Measurements from ENCODE around the gene CFAP298. TPM values are rescaled to one million over a fixed set of nuclear protein-coding genes. Genes with fewer than 3 reads are reported as not detected.

CFAP298 gene
- total and polyA plus RNA-seq, 2 of the 13 experiments (the other 11 are each of a cell fraction or from before 2014, with no cell fraction given), result 21.2 to 62.2 TPM

DNA sequence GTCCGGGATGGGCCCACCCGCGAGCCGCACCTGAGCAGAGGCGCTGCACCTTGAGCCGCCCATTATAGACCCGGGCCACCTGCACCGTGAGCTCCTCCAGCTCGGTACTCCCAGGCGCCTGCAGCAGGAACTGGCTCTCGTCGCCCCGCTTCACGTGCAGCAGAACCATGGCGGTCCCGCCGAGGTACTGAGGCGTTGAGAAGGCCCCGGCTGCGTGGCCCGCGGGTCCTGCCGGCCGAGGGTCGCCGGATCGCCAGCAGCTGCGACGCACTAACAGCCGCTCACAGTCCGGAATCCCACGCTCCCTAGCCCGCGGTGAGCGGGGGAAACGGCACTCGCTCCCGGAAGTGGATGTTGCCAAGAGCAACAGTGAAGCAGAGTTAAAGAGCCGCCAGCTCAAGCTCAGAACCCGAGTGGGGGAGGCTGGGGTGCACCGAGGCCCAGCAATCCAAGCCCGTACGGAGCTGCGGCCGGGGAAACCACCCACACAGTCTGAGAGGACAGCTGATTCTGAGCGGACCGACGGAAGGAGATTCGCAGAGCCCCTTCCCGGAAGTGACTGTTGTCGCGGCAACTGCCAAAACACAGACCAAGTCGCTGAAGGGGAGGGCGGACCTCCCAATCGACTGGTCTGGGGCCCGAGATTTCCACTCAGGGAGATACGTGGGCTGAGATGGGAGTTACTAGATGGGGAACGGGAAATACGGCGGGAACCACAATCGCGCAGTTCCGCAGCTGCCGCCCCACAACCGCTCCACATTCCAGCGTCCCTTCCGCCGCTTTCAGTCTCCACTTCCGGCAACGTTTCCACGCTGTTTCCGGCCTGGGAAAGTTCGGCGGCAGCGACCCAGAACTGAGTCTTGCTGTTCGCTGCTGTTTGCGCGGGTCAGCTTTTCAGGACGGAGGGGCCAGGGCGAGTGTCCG is at the start of gene CFAP298 (continued):
- TF ChIP-seq SRSF9 (IDR thresholded peaks at IDR 0.05; ENCODE audit: borderline replicate concordance, insufficient read depth, low read depth, low read length, poor library complexity, severe bottlenecking) (no peak), MED13 (CRISPR knock-in tag; IDR thresholded peaks at IDR 0.05) (peak; percentile 69), ADNP (CRISPR knock-in tag; IDR thresholded peaks at IDR 0.05) (no peak), TP53 (CRISPR knock-in tag; conservative IDR thresholded peaks at IDR 0.05) (0 out of 2 replicates have a peak, but pooled peaks have one; percentile 82), ZSCAN20 (CRISPR knock-in tag; IDR thresholded peaks at IDR 0.05; ENCODE audit: borderline replicate concordance) (no peak), BRD4 (CRISPR knock-in tag; IDR thresholded peaks at IDR 0.05) (no peak; the same call in 1 of the 2 replicates), ZNF451 (CRISPR knock-in tag; IDR thresholded peaks at IDR 0.05) (no peak; the same call in none of the 2 replicates), RAD51 (IDR thresholded peaks at IDR 0.05; ENCODE audit: borderline replicate concordance) (no peak), ZNF205 (CRISPR knock-in tag; IDR thresholded peaks at IDR 0.05) (peak; percentile 67; the same call in 1 of the 2 replicates), ZNF878 (CRISPR knock-in tag; IDR thresholded peaks at IDR 0.05) (0 out of 2 replicates have a peak, but pooled peaks have one; percentile 35), FOXA3 (CRISPR knock-in tag; IDR thresholded peaks at IDR 0.05) (peak; percentile 36; the same call in 1 of the 2 replicates), ZNF7 (CRISPR knock-in tag; IDR thresholded peaks at IDR 0.05) (no peak), HNF4G (IDR thresholded peaks at IDR 0.05; ENCODE audit: borderline replicate concordance, low read depth, low read length) (no peak), HNF4G (CRISPR knock-in tag; IDR thresholded peaks at IDR 0.05; ENCODE audit: borderline replicate concordance, low read depth) (no peak)
- TF ChIP-seq, protein P1, sequence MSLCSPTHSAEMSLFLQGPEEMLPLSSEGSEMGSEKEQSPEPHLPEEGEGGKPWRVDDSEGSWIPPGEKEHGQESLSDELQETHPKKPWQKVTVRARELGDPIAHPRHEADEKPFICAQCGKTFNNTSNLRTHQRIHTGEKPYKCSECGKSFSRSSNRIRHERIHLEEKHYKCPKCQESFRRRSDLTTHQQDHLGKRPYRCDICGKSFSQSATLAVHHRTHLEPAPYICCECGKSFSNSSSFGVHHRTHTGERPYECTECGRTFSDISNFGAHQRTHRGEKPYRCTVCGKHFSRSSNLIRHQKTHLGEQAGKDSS (CRISPR knock-in tag; IDR thresholded peaks at IDR 0.05; ENCODE audit: borderline replicate concordance, low read depth), result no peak; the same call in 1 of the 2 replicates
- TF ChIP-seq, protein P2, sequence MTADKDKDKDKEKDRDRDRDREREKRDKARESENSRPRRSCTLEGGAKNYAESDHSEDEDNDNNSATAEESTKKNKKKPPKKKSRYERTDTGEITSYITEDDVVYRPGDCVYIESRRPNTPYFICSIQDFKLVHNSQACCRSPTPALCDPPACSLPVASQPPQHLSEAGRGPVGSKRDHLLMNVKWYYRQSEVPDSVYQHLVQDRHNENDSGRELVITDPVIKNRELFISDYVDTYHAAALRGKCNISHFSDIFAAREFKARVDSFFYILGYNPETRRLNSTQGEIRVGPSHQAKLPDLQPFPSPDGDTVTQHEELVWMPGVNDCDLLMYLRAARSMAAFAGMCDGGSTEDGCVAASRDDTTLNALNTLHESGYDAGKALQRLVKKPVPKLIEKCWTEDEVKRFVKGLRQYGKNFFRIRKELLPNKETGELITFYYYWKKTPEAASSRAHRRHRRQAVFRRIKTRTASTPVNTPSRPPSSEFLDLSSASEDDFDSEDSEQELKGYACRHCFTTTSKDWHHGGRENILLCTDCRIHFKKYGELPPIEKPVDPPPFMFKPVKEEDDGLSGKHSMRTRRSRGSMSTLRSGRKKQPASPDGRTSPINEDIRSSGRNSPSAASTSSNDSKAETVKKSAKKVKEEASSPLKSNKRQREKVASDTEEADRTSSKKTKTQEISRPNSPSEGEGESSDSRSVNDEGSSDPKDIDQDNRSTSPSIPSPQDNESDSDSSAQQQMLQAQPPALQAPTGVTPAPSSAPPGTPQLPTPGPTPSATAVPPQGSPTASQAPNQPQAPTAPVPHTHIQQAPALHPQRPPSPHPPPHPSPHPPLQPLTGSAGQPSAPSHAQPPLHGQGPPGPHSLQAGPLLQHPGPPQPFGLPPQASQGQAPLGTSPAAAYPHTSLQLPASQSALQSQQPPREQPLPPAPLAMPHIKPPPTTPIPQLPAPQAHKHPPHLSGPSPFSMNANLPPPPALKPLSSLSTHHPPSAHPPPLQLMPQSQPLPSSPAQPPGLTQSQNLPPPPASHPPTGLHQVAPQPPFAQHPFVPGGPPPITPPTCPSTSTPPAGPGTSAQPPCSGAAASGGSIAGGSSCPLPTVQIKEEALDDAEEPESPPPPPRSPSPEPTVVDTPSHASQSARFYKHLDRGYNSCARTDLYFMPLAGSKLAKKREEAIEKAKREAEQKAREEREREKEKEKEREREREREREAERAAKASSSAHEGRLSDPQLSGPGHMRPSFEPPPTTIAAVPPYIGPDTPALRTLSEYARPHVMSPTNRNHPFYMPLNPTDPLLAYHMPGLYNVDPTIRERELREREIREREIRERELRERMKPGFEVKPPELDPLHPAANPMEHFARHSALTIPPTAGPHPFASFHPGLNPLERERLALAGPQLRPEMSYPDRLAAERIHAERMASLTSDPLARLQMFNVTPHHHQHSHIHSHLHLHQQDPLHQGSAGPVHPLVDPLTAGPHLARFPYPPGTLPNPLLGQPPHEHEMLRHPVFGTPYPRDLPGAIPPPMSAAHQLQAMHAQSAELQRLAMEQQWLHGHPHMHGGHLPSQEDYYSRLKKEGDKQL (CRISPR knock-in tag; IDR thresholded peaks at IDR 0.05; ENCODE audit: low read depth), result no peak; the same call in 1 of the 2 replicates
- TF ChIP-seq, protein P3, sequence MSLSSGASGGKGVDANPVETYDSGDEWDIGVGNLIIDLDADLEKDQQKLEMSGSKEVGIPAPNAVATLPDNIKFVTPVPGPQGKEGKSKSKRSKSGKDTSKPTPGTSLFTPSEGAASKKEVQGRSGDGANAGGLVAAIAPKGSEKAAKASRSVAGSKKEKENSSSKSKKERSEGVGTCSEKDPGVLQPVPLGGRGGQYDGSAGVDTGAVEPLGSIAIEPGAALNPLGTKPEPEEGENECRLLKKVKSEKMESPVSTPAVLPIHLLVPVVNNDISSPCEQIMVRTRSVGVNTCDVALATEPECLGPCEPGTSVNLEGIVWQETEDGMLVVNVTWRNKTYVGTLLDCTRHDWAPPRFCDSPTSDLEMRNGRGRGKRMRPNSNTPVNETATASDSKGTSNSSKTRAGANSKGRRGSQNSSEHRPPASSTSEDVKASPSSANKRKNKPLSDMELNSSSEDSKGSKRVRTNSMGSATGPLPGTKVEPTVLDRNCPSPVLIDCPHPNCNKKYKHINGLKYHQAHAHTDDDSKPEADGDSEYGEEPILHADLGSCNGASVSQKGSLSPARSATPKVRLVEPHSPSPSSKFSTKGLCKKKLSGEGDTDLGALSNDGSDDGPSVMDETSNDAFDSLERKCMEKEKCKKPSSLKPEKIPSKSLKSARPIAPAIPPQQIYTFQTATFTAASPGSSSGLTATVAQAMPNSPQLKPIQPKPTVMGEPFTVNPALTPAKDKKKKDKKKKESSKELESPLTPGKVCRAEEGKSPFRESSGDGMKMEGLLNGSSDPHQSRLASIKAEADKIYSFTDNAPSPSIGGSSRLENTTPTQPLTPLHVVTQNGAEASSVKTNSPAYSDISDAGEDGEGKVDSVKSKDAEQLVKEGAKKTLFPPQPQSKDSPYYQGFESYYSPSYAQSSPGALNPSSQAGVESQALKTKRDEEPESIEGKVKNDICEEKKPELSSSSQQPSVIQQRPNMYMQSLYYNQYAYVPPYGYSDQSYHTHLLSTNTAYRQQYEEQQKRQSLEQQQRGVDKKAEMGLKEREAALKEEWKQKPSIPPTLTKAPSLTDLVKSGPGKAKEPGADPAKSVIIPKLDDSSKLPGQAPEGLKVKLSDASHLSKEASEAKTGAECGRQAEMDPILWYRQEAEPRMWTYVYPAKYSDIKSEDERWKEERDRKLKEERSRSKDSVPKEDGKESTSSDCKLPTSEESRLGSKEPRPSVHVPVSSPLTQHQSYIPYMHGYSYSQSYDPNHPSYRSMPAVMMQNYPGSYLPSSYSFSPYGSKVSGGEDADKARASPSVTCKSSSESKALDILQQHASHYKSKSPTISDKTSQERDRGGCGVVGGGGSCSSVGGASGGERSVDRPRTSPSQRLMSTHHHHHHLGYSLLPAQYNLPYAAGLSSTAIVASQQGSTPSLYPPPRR (CRISPR knock-in tag; IDR thresholded peaks at IDR 0.05; ENCODE audit: borderline replicate concordance), result peak; percentile 58

Data from HepG2 (cell line).